ENCODE data around the gene USP38.
"Not testable (repeated sequence)": the region's sequence is repeated elsewhere in the genome, so short reads cannot be mapped to it uniquely, and the experiment has no call there.

The USP38 gene, protein sequence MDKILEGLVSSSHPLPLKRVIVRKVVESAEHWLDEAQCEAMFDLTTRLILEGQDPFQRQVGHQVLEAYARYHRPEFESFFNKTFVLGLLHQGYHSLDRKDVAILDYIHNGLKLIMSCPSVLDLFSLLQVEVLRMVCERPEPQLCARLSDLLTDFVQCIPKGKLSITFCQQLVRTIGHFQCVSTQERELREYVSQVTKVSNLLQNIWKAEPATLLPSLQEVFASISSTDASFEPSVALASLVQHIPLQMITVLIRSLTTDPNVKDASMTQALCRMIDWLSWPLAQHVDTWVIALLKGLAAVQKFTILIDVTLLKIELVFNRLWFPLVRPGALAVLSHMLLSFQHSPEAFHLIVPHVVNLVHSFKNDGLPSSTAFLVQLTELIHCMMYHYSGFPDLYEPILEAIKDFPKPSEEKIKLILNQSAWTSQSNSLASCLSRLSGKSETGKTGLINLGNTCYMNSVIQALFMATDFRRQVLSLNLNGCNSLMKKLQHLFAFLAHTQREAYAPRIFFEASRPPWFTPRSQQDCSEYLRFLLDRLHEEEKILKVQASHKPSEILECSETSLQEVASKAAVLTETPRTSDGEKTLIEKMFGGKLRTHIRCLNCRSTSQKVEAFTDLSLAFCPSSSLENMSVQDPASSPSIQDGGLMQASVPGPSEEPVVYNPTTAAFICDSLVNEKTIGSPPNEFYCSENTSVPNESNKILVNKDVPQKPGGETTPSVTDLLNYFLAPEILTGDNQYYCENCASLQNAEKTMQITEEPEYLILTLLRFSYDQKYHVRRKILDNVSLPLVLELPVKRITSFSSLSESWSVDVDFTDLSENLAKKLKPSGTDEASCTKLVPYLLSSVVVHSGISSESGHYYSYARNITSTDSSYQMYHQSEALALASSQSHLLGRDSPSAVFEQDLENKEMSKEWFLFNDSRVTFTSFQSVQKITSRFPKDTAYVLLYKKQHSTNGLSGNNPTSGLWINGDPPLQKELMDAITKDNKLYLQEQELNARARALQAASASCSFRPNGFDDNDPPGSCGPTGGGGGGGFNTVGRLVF

GRCh38 chr4:143184503-143185252 is at the start of gene USP38:
TSS of gene USP38 (plus strand) at chr4:143184917. CDS start at chr4:143185451, 534 bp downstream.
- Histone ChIP-seq H3K27ac (peak within 1 kb of the TSS; percentile 78 to 91 (median 86)), H3K9me3 (replicated peaks in 1 of 11) (no peaks in the 10 kb centered on the region), H3K4me2 (peak within 1 kb of the TSS; percentile 84 to 98 (median 89)), H3K4me1 (peaks cover 15 to 43% (median 32%) of the 10 kb centered on the region in 10 experiments), H3K36me3 (peaks cover 0 to 22% (median 14%) of the 10 kb centered on the region in 11 experiments; a peak in 16 of 22 replicates), H3K4me3 (peak within 1 kb of the TSS; percentile 83 to 100 (median 96)), H3K27me3 (no peaks in the 10 kb centered on the region), H4K20me1 (peaks cover 22 to 49% (median 47%) of the 10 kb centered on the region in 11 experiments; a peak in 20 of 22 replicates), H3K9ac (peak within 1 kb of the TSS; percentile 89 to 96 (median 91))
- no peak for TF ChIP-seq Cebpa-rat (IDR thresholded peaks at IDR 0.05)

GRCh38 chr4:143135358-143135757 is 49.4 kb upstream of the USP38 start:
- H3K27ac ChIP-seq: no peak overlapping the region
- no peaks in the 10 kb centered on the region for H3K27me3 ChIP-seq
- no peak overlapping the region for H3K9ac ChIP-seq
- no peak overlapping the region for H3K4me3 ChIP-seq
- no peaks in the 10 kb centered on the region for H3K36me3 ChIP-seq
- no peak overlapping the region for H3K4me2 ChIP-seq
- no peaks in the 10 kb centered on the region for H4K20me1 ChIP-seq
- H3K4me1 ChIP-seq: no peaks in the 10 kb centered on the region
- TF ChIP-seq Cebpa-rat (IDR thresholded peaks at IDR 0.05): no peak
- no peaks in the 10 kb centered on the region for H3K9me3 ChIP-seq (replicated peaks in 1 of 11)

DNA sequence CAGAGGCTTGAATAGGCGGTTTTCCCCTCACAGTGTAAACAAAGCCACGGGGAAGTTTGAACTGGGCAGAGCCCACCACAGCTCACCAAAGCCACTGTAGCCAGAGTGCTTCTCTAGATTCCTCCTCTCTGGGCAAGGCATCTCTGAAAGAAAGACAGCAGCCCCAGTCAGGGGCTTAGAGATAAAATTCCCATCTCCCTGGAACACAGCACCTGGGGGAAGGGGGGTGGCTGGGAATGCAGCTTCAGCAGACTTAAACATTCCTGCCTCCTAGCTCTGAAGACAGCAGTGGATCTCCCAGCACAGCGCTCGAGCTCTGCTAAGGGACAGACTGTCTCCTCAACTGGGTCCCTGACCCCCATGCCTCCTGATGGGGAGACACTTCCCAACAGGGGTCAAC is 44.0 kb upstream of the USP38 start:
- Histone ChIP-seq H3K4me2 (no peak overlapping the region), H3K27ac (no peak overlapping the region), H3K9ac (no peak overlapping the region), H3K36me3 (no peaks in the 10 kb centered on the region), H3K4me3 (no peak overlapping the region), H4K20me1 (no peaks in the 10 kb centered on the region), H3K9me3 (replicated peaks in 1 of 11) (peaks cover under 1 to 20% (median 7%) of the 10 kb centered on the region in 11 experiments; a peak in 10 of 22 replicates), H3K27me3 (no peaks in the 10 kb centered on the region), H3K4me1 (no peaks in the 10 kb centered on the region)
- TF ChIP-seq Cebpa-rat (IDR thresholded peaks at IDR 0.05): no peak

GRCh38 chr4:143148521-143148920 is 36.2 kb upstream of the USP38 start:
- Histone ChIP-seq H3K27me3 (no peaks in the 10 kb centered on the region), H3K27ac (no peak overlapping the region), H3K4me3 (no peak overlapping the region), H3K9me3 (replicated peaks in 1 of 11) (peaks cover 8 to 49% (median 14%) of the 10 kb centered on the region in 11 experiments; a peak in 18 of 22 replicates), H4K20me1 (no peaks in the 10 kb centered on the region), H3K4me2 (no peak overlapping the region), H3K4me1 (no peaks in the 10 kb centered on the region), H3K9ac (no peak overlapping the region), H3K36me3 (no peaks in the 10 kb centered on the region)
- TF ChIP-seq Cebpa-rat (IDR thresholded peaks at IDR 0.05): no peak

DNA sequence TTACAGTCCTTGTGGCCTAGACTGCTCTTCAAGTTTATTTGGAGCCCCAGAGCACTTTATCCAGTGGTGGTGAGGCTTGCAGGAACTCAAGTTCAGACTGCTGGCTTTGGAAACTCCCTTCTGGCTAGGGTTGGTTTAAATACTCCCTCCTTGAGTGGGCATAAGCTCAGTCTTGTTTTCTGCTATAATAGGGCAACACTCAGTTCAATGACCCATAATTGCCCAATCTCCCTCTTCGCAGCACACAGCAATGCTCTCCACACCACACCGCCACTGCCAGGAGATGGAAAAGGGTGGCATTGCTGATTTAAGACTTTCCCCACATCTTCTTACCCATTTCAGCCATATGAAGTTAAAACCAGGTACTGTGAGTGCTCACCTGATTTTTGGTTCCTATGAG is 27.9 kb upstream of the USP38 start:
- Histone ChIP-seq H3K27ac (no peak overlapping the region), H3K4me2 (no peak overlapping the region)
- no peak for TF ChIP-seq Cebpa-rat (IDR thresholded peaks at IDR 0.05)

GRCh38 chr4:143163614-143164013 is 21.1 kb upstream of the USP38 start:
- Histone ChIP-seq H4K20me1 (no peaks in the 10 kb centered on the region), H3K9me3 (replicated peaks in 1 of 11) (peaks cover 0 to 14% (median 7%) of the 10 kb centered on the region in 11 experiments; a peak in 6 of 22 replicates), H3K4me1 (peaks cover 0 to 12% (median 0%) of the 10 kb centered on the region in 10 experiments; a peak in 3 of 20 replicates), H3K27me3 (no peaks in the 10 kb centered on the region), H3K36me3 (no peaks in the 10 kb centered on the region), H3K9ac (no peak overlapping the region), H3K4me2 (peak overlapping the region in 2 of 11 experiments; percentile 8 to 25; a peak in 4 of 22 replicates), H3K4me3 (no peak overlapping the region), H3K27ac (no peak overlapping the region)
- no peak for TF ChIP-seq Cebpa-rat (IDR thresholded peaks at IDR 0.05)

More for the DNA sequence above, 27.9 kb upstream of the USP38 start:
- H3K9me3 ChIP-seq (replicated peaks in 1 of 11): peaks cover 0 to 41% (median 17%) of the 10 kb centered on the region in 11 experiments; a peak in 15 of 22 replicates
- no peaks in the 10 kb centered on the region for H4K20me1 ChIP-seq
- no peaks in the 10 kb centered on the region for H3K27me3 ChIP-seq
- no peak overlapping the region for H3K9ac ChIP-seq
- H3K4me3 ChIP-seq: no peak overlapping the region
- H3K4me1 ChIP-seq: no peaks in the 10 kb centered on the region
- no peaks in the 10 kb centered on the region for H3K36me3 ChIP-seq

- H3K36me3 ChIP-seq, H3K27ac ChIP-seq, H3K4me3 ChIP-seq, H3K9ac ChIP-seq, H4K20me1 ChIP-seq, H3K27me3 ChIP-seq, H3K4me2 ChIP-seq: not testable (repeated sequence)
- peaks cover 0 to 12% (median 0%) of the 10 kb centered on the region in 10 experiments; a peak in 3 of 20 replicates for H3K4me1 ChIP-seq
- peaks cover 0 to 14% (median 7%) of the 10 kb centered on the region in 11 experiments; a peak in 6 of 22 replicates for H3K9me3 ChIP-seq (replicated peaks in 1 of 11)
Observed at GRCh38 chr4:143166722-143167121, 18.0 kb upstream of the USP38 start.

DNA sequence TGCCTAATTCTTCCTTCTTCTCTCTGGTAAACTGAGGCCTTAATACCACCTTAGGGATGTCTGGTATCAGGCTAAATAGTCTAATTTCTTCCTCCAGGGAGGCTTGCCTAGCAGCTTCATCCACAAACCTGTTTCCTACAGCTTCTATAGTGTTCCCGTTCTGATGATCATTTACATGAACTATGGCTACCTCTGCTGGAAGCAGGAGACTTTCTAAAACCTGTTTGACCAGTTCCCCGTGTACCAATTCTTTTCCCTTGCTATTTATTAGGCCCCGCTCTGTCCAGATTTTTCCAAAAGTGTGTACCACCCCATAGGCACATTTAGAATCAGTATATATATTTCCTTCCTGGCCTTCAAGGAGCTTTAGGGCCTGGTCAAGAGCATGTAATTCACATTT is 5.8 kb upstream of the USP38 start:
- no peaks in the 10 kb centered on the region for H3K27me3 ChIP-seq
- H4K20me1 ChIP-seq: no peaks in the 10 kb centered on the region
- H3K36me3 ChIP-seq: peaks cover 0 to 23% (median 12%) of the 10 kb centered on the region in 11 experiments; a peak in 14 of 22 replicates
- H3K4me2 ChIP-seq: no peak overlapping the region
- peaks cover 3 to 16% (median 8%) of the 10 kb centered on the region in 10 experiments; a peak in 18 of 20 replicates for H3K4me1 ChIP-seq
- peaks cover 10 to 24% (median 20%) of the 10 kb centered on the region in 11 experiments for H3K9me3 ChIP-seq (replicated peaks in 1 of 11)
- no peak overlapping the region for H3K4me3 ChIP-seq
- no peak overlapping the region for H3K9ac ChIP-seq
- TF ChIP-seq Cebpa-rat (IDR thresholded peaks at IDR 0.05): no peak
- H3K27ac ChIP-seq: no peak overlapping the region
